A673 (cell line): ENCODE measurements around the gene COA7. TPM values are rescaled to one million over a fixed set of nuclear protein-coding genes. Genes with fewer than 3 reads are reported as not detected.

ENCODE experiments used
- BruUV-seq: library from RNA; stranded (reverse); fragments of 400-500 nt; replicated peaks from 2 replicates; lab custom pipeline; 2021; lab: Mats Ljungman, UMichigan
- CTCF ChIA-PET: fragments of 300-600 bp; sonication (Branson Sonifier 250); formaldehyde crosslinking; loops from one replicate; lab custom pipeline; 2022; ENCODE audit warnings: antibody characterized with exemption; lab: Charles Lee
- POLR2A ChIA-PET: fragments of 300-600 bp; sonication (Branson Sonifier 250); formaldehyde crosslinking; loops from one replicate; lab custom pipeline; 2022; ENCODE audit warnings: antibody characterized with exemption; ENCODE audit not compliant: low non-redundant PET; lab: Charles Lee
- DNase-seq: peaks from one replicate; pipeline ENCODE4 v3.0.0-alpha.2; 2015; ENCODE audit warnings: low spot score
- H3K27ac ChIP-seq: fragments of 200-600 bp; sonication (generic); 2 replicates; pipeline ENCODE4 v1.5.1; 2016; ENCODE audit warnings: mixed run types, low read depth, mild to moderate bottlenecking, mixed read lengths, antibody characterized with exemption, low read length; ENCODE audit not compliant: poor library complexity, severe bottlenecking
- H3K27me3 ChIP-seq: fragments of 200-600 bp; sonication (generic); replicated peaks from 2 replicates; pipeline ENCODE4 v1.6.1; 2017; ENCODE audit warnings: mixed run types, low read depth, mild to moderate bottlenecking, mixed read lengths, antibody characterized with exemption, low read length; ENCODE audit not compliant: insufficient read depth, poor library complexity
- H3K36me3 ChIP-seq: fragments of 200-600 bp; sonication (generic); 2 replicates; pipeline ENCODE4 v1.6.1; 2016; ENCODE audit warnings: mixed run types, mild to moderate bottlenecking, mixed read lengths, antibody characterized with exemption, low read length; ENCODE audit not compliant: insufficient read depth, poor library complexity, severe bottlenecking
- H3K4me1 ChIP-seq: fragments of 200-600 bp; sonication (generic); 2 replicates; pipeline ENCODE4 v1.6.1; 2017; ENCODE audit warnings: mixed run types, mild to moderate bottlenecking, mixed read lengths, antibody characterized with exemption, low read length; ENCODE audit not compliant: insufficient read depth, poor library complexity, severe bottlenecking
- H3K4me3 ChIP-seq: fragments of 200-600 bp; sonication (generic); 2 replicates; pipeline ENCODE4 v1.5.1; 2016; ENCODE audit warnings: low read depth, mixed run types, mild to moderate bottlenecking, mixed read lengths, low read length; ENCODE audit not compliant: poor library complexity, severe bottlenecking
- H3K9me3 ChIP-seq: fragments of 200-600 bp; sonication (generic); 2 replicates; pipeline ENCODE4 v1.6.1; 2016; ENCODE audit warnings: mixed run types, low read depth, mild to moderate bottlenecking, mixed read lengths, antibody characterized with exemption, low read length; ENCODE audit not compliant: poor library complexity, severe bottlenecking
- CTCF ChIP-seq: fragments of 300-800, 200-600 bp; sonication (generic); conservative IDR thresholded peaks from 2 replicates; pipeline ENCODE4 v1.5.1; 2017; ENCODE audit warnings: low read depth, mild to moderate bottlenecking, antibody characterized with exemption, low read length, moderate library complexity, mixed read lengths
- EZH2 ChIP-seq: fragments of 200-600 bp; sonication (generic); IDR thresholded peaks from 2 replicates; pipeline ENCODE4 v1.6.1; 2017; ENCODE audit warnings: borderline replicate concordance, low read depth, mild to moderate bottlenecking, mixed read lengths, antibody characterized with exemption, low read length; ENCODE audit not compliant: poor library complexity, severe bottlenecking
- intact Hi-C: fragments of 100-400 bp; cut with micrococcal nuclease; formaldehyde crosslinking; loops from one replicate; pipeline ENCODE4 v1.10.0; 2022; ENCODE audit not compliant: unreplicated experiment
- total RNA-seq: library from RNA; stranded (reverse); gene quantifications from 2 replicates; pipeline ENCODE4 v1.2.3, GENCODE V29; 2021

Gene COA7
- total RNA-seq, 1 experiment from 2014 or later, result 53.4 TPM

- Histone ChIP-seq H3K4me1 (no peaks in the 10 kb centered on the region), H3K4me3 (no peak overlapping the region), H3K9me3 (no peaks in the 10 kb centered on the region), H3K36me3 (no peaks in the 10 kb centered on the region), H3K27me3 (no peaks in the 10 kb centered on the region), H3K27ac (no peak overlapping the region)
- no TSS peak for BruUV-seq
- ChIA-PET CTCF (no interaction called here), POLR2A (no interaction called here)
- intact Hi-C loops, result no loop called here
- TF ChIP-seq CTCF (no peak), EZH2 (no peak)
- no peak for DNase-seq
Observed at GRCh38 chr1:52645261-52645660, 52.9 kb downstream of the COA7 start.

- no peak for DNase-seq
- no peaks in the 10 kb centered on the region for H3K27me3 ChIP-seq
- no peak overlapping the region for H3K4me3 ChIP-seq
- H3K27ac ChIP-seq, result no peak overlapping the region
- POLR2A ChIA-PET, result no interaction called here
- no peak for TF ChIP-seq CTCF
- TF ChIP-seq EZH2, result no peak
- no peaks in the 10 kb centered on the region for H3K9me3 ChIP-seq
- H3K36me3 ChIP-seq, result no peaks in the 10 kb centered on the region
- CTCF ChIA-PET, result no interaction called here
- H3K4me1 ChIP-seq, result no peaks in the 10 kb centered on the region
- intact Hi-C loops, result no loop called here
- BruUV-seq, result no TSS peak
Observed at GRCh38 chr1:52641307-52641706, 56.8 kb downstream of the COA7 start.

- ChIA-PET POLR2A (interaction anchor here (0.6 kb wide), 1 partner anchor 175 kb away, joined by 7 read pairs; no protein-coding TSS in a partner anchor), CTCF (no interaction called here)
- H3K27me3 ChIP-seq, result no peaks in the 10 kb centered on the region
- no peak overlapping the region for H3K27ac ChIP-seq
- BruUV-seq, result no TSS peak
- no peak overlapping the region for H3K4me3 ChIP-seq
- no peak for TF ChIP-seq EZH2
- no peak for TF ChIP-seq CTCF
- no peaks in the 10 kb centered on the region for H3K4me1 ChIP-seq
- no peak for DNase-seq
- intact Hi-C loops, result no loop called here
- no peaks in the 10 kb centered on the region for H3K36me3 ChIP-seq
- no peaks in the 10 kb centered on the region for H3K9me3 ChIP-seq
Observed at GRCh38 chr1:52640697-52641096, 57.5 kb downstream of the COA7 start.
